Activated naive CD8-positive, alpha-beta T cell (primary cell): ENCODE data around the gene PAM.
"Not testable (repeated sequence)": the region's sequence is repeated elsewhere in the genome, so short reads cannot be mapped to it uniquely, and the experiment has no call there.

Experiments
- H3K27ac Mint-ChIP-seq: one replicate; pipeline ENCODE4 v1.8.0; 2021; ENCODE audit warnings: mixed read lengths
- H3K27me3 Mint-ChIP-seq: one replicate; pipeline ENCODE4 v1.8.0; 2021; ENCODE audit warnings: mixed read lengths
- H3K36me3 Mint-ChIP-seq: one replicate; pipeline ENCODE4 v1.8.0; 2021; ENCODE audit warnings: mixed read lengths
- H3K4me1 Mint-ChIP-seq: one replicate; pipeline ENCODE4 v1.8.0; 2021; ENCODE audit warnings: low read depth, mixed read lengths
- H3K4me3 Mint-ChIP-seq: one replicate; pipeline ENCODE4 v1.8.0; 2021; ENCODE audit warnings: mild to moderate bottlenecking, mixed read lengths
- H3K9me3 Mint-ChIP-seq: one replicate; pipeline ENCODE4 v1.8.0; 2021; ENCODE audit warnings: low read depth, mixed read lengths

Gene PAM

DNA sequence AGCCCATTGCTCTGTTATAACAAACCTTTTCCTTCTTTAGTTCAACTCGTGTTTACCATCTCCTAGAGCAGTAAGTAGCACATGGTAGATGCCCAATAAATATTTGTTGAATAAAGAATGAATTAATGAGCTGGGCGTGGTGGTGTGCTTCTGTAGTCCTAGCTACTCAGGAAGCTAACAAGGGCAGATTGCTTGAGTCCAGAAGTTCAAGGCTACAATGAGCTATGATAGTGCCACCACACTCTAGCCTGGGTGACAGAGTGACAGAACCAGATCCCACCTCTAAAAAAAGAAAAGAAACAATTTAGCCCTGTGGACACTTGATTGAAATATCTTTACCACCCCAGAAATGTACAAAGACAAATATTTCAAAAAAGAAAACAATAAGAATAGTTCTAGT lies 14.6 kb upstream of the PAM start:
- no peaks in the 10 kb centered on the region for H3K27me3 Mint-ChIP-seq
- H3K4me3 Mint-ChIP-seq, result no peak overlapping the region
- H3K4me1 Mint-ChIP-seq, result no peaks in the 10 kb centered on the region
- no peaks in the 10 kb centered on the region for H3K9me3 Mint-ChIP-seq
- no peak overlapping the region for H3K27ac Mint-ChIP-seq
- H3K36me3 Mint-ChIP-seq, result peaks cover 2% of the 10 kb centered on the region

DNA sequence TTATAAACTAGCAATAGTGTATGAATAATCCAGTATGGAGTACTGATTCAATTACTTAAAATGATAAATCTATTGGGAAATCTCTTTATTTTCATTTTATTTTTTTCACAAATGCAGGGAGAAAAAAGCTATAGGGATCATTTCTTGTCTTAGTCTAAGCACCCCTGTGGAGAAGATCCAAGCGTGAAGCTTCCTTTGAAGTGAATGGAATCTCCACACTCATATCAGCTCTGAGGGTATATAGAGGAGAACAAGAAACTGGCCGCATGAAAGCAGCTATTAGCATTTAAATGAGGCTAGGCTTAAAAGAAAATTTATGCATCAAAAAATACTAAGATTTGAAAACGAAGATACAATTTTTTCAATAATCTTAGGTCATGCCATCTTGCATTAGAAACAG lies 12.9 kb upstream of the PAM start:
- H3K4me3 Mint-ChIP-seq, result no peak overlapping the region
- H3K27ac Mint-ChIP-seq, result no peak overlapping the region
- H3K9me3 Mint-ChIP-seq, result no peaks in the 10 kb centered on the region
- no peaks in the 10 kb centered on the region for H3K4me1 Mint-ChIP-seq
- no peaks in the 10 kb centered on the region for H3K27me3 Mint-ChIP-seq
- peaks cover 2% of the 10 kb centered on the region for H3K36me3 Mint-ChIP-seq

GRCh38 chr5:102743900-102744299 lies 11.2 kb upstream of the PAM start:
- Mint-ChIP-seq H3K4me1 (peaks cover 8% of the 10 kb centered on the region), H3K4me3 (no peak overlapping the region), H3K9me3 (no peaks in the 10 kb centered on the region), H3K36me3 (peaks cover 2% of the 10 kb centered on the region), H3K27ac (no peak overlapping the region), H3K27me3 (no peaks in the 10 kb centered on the region)

DNA sequence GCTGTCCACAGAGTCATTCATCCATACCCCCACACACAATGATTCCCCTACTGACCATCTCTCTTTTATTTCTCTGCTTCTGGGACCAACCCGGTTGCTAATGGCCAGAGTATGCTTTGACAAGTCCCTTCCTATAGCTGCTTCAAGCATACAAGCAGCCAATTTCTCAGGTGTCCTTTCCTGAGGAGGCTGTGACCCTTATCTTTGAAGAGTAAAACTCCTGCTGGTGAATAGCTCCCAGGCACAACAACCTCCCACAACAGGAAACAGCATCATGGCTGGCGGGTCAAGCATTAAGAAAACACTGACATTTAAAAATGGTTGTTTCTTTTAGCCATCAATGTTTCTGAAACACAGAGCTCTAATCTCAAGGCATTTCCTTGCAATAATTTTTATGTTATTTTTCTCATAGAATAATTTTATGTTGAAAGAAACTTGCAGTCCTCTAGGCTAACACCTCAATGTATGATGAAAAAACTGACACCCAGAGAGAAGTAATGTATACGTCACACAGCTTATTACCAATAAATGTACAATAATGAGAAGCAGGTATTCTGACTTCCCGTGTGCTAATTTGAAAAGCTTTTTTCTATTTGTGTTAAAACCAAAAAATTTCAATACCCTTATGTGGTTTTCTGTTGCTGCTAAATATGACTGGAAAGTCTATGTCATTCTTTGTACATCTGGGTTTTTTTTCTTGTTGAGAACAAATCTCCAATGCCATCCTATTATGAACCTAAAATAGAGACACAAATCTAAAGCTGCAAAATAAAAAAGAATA lies 7.5 kb upstream of the PAM start:
- Mint-ChIP-seq H3K27me3 (no peaks in the 10 kb centered on the region), H3K9me3 (no peaks in the 10 kb centered on the region)

GRCh38 chr5:102749416-102750030 lies 5.6 kb upstream of the PAM start:
- Mint-ChIP-seq H3K4me1 (peaks cover 24% of the 10 kb centered on the region), H3K9me3 (no peaks in the 10 kb centered on the region), H3K4me3 (no peak overlapping the region), H3K27me3 (peaks cover 3% of the 10 kb centered on the region), H3K36me3 (no peaks in the 10 kb centered on the region), H3K27ac (no peak overlapping the region)

More for the DNA sequence above, 7.5 kb upstream of the PAM start:
- peak overlapping the region; percentile 13 for H3K27ac Mint-ChIP-seq
- H3K4me3 Mint-ChIP-seq, result no peak overlapping the region
- peaks cover 9% of the 10 kb centered on the region for H3K4me1 Mint-ChIP-seq
- peaks cover 2% of the 10 kb centered on the region for H3K36me3 Mint-ChIP-seq

- Mint-ChIP-seq H3K4me1 (peaks cover 26% of the 10 kb centered on the region), H3K36me3 (no peaks in the 10 kb centered on the region), H3K9me3 (no peaks in the 10 kb centered on the region), H3K27ac (no peak overlapping the region), H3K4me3 (no peak overlapping the region), H3K27me3 (peaks cover 3% of the 10 kb centered on the region)
These were observed 4.8 kb upstream of the PAM start for GRCh38 chr5:102750151-102750834.

GRCh38 chr5:102751903-102752376 lies 3.2 kb upstream of the PAM start:
- H3K27me3 Mint-ChIP-seq, result not testable (repeated sequence)

GRCh38 chr5:102753889-102754766 lies 977 bp upstream of the PAM start:
- no peaks in the 10 kb centered on the region for H3K36me3 Mint-ChIP-seq
- peak overlapping the region; percentile 91 for H3K4me3 Mint-ChIP-seq
- H3K4me1 Mint-ChIP-seq, result peaks cover 37% of the 10 kb centered on the region
- H3K27me3 Mint-ChIP-seq, result peaks cover 3% of the 10 kb centered on the region
- H3K27ac Mint-ChIP-seq, result peak overlapping the region; percentile 89
- no peaks in the 10 kb centered on the region for H3K9me3 Mint-ChIP-seq

More at GRCh38 chr5:102751903-102752376, 3.2 kb upstream of the PAM start:
- H3K4me3 Mint-ChIP-seq, H3K27ac Mint-ChIP-seq, H3K36me3 Mint-ChIP-seq, H3K9me3 Mint-ChIP-seq: not testable (repeated sequence)
- H3K4me1 Mint-ChIP-seq, result peaks cover 34% of the 10 kb centered on the region

DNA sequence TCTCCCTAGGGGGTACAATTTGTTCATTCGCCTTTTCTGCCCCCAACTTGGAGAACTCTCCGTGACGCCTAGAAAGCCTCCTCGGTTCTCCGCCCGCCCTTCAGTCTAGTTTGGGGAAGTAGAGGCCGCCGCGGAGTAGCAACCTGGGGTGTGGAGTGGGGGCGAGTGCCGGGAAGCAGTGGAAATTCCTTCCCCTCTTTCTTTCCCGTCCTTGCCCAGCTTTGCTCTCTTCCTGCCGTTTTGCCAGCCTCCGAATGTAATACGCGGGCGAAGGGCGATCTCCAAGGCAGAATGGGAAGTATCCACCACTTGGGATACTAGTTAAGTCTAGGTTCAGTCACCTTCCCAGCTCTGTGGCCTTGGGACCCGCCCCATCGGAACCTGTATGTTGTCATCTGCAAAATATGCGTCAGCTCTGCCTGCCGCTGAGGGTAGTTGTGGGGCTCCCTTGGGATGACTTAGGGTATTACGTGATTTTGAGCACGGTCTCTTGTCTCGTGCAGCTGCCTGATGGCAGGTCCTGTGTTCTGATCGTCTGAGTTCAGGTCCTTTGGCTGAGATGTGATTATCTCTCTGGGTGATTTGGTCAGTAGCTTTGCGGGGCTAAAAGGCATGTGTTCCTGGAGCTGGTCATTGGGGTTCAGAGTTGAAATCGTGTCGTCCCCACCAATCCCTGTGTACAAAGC lies 724 bp downstream of the PAM start:
- no peaks in the 10 kb centered on the region for H3K9me3 Mint-ChIP-seq
- peaks cover 51% of the 10 kb centered on the region for H3K4me1 Mint-ChIP-seq
- no peaks in the 10 kb centered on the region for H3K36me3 Mint-ChIP-seq
- peaks cover 3% of the 10 kb centered on the region for H3K27me3 Mint-ChIP-seq
- peak overlapping the region; percentile 96 for H3K4me3 Mint-ChIP-seq
- peak overlapping the region; percentile 95 for H3K27ac Mint-ChIP-seq

GRCh38 chr5:102758576-102758975 lies 3.5 kb downstream of the PAM start:
- no peaks in the 10 kb centered on the region for H3K27me3 Mint-ChIP-seq
- no peaks in the 10 kb centered on the region for H3K9me3 Mint-ChIP-seq
- H3K36me3 Mint-ChIP-seq, result peaks cover 2% of the 10 kb centered on the region
- H3K27ac Mint-ChIP-seq, result peak overlapping the region; percentile 68
- peaks cover 69% of the 10 kb centered on the region for H3K4me1 Mint-ChIP-seq
- peak overlapping the region; percentile 68 for H3K4me3 Mint-ChIP-seq

DNA sequence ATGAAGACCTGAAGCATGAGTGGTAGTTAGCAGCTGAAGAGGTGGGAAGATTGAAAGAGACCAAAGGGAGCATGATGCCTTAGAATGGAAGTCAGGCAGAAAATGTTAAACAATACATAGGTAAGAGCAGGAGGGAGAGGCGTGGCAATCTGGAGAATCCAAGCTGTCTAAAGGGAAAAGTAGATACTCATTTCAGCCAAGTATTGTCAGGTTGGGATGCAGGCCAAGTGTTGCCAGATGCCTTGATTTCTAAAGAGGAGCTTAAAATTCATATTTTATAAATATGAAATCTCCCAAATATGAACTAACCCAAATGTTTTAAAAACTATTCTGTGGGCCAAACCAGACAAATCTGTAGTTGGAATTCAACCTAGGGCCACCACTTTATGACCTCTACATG lies 4.2 kb downstream of the PAM start:
- Mint-ChIP-seq H3K4me1 (peaks cover 66% of the 10 kb centered on the region), H3K4me3 (peak overlapping the region; percentile 27), H3K36me3 (peaks cover 4% of the 10 kb centered on the region), H3K27me3 (no peaks in the 10 kb centered on the region), H3K27ac (peak overlapping the region; percentile 84), H3K9me3 (no peaks in the 10 kb centered on the region)

DNA sequence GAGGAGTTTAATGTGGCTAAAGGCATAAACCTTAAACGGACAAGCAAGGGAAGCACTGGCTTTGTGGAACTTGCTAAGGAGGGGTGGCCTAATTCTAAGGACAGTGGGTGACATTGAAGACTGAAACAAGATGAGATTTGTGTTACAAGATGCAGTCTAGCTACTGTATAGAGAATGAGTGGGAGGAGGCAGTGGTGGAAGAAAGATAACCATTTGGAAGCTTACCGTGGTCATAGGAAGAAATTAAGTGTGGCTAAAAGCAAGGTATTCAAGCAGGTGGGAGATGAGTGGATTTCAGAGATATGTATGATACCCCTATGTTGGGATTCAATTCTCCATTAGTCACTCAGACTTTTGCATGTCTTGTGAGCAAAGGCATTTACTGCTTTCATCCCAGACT lies 4.6 kb downstream of the PAM start:
- H3K36me3 Mint-ChIP-seq, result peaks cover 4% of the 10 kb centered on the region
- H3K4me3 Mint-ChIP-seq, result peak overlapping the region; percentile 27
- no peaks in the 10 kb centered on the region for H3K9me3 Mint-ChIP-seq
- no peaks in the 10 kb centered on the region for H3K27me3 Mint-ChIP-seq
- peak overlapping the region; percentile 84 for H3K27ac Mint-ChIP-seq
- H3K4me1 Mint-ChIP-seq, result peaks cover 69% of the 10 kb centered on the region

- Mint-ChIP-seq H3K27ac (peak overlapping the region; percentile 84), H3K36me3 (peaks cover 7% of the 10 kb centered on the region), H3K27me3 (no peaks in the 10 kb centered on the region), H3K4me3 (peak overlapping the region; percentile 38), H3K9me3 (no peaks in the 10 kb centered on the region), H3K4me1 (peaks cover 80% of the 10 kb centered on the region)
These were observed 5.7 kb downstream of the PAM start for GRCh38 chr5:102760815-102761214.

GRCh38 chr5:102762095-102762534 lies 7.0 kb downstream of the PAM start:
- Mint-ChIP-seq H3K36me3 (peaks cover 7% of the 10 kb centered on the region), H3K27ac (peak overlapping the region; percentile 95), H3K27me3 (no peaks in the 10 kb centered on the region), H3K4me3 (peak overlapping the region; percentile 84), H3K9me3 (no peaks in the 10 kb centered on the region), H3K4me1 (peaks cover 73% of the 10 kb centered on the region)
